ENCODE measurements around the gene BRD7.

GRCh38 chr16:50272111-50272571, 96.6 kb downstream of the BRD7 start:
- TF ChIP-seq POLR2AphosphoS5 (IDR thresholded peaks at IDR 0.05; ENCODE audit: low read length) (no peak), BHLHE40 (IDR thresholded peaks at IDR 0.05; ENCODE audit: borderline replicate concordance in 1 of 2, low read depth in 2 of 2, low read length in 1 of 2) (no peak), ETV6 (conservative IDR thresholded peaks at IDR 0.05 in 1 of 2, IDR thresholded peaks at IDR 0.05 in 1 of 2; ENCODE audit: borderline replicate concordance in 1 of 2, low read depth in 1 of 2) (no peak)
- TF ChIP-seq, protein P1, sequence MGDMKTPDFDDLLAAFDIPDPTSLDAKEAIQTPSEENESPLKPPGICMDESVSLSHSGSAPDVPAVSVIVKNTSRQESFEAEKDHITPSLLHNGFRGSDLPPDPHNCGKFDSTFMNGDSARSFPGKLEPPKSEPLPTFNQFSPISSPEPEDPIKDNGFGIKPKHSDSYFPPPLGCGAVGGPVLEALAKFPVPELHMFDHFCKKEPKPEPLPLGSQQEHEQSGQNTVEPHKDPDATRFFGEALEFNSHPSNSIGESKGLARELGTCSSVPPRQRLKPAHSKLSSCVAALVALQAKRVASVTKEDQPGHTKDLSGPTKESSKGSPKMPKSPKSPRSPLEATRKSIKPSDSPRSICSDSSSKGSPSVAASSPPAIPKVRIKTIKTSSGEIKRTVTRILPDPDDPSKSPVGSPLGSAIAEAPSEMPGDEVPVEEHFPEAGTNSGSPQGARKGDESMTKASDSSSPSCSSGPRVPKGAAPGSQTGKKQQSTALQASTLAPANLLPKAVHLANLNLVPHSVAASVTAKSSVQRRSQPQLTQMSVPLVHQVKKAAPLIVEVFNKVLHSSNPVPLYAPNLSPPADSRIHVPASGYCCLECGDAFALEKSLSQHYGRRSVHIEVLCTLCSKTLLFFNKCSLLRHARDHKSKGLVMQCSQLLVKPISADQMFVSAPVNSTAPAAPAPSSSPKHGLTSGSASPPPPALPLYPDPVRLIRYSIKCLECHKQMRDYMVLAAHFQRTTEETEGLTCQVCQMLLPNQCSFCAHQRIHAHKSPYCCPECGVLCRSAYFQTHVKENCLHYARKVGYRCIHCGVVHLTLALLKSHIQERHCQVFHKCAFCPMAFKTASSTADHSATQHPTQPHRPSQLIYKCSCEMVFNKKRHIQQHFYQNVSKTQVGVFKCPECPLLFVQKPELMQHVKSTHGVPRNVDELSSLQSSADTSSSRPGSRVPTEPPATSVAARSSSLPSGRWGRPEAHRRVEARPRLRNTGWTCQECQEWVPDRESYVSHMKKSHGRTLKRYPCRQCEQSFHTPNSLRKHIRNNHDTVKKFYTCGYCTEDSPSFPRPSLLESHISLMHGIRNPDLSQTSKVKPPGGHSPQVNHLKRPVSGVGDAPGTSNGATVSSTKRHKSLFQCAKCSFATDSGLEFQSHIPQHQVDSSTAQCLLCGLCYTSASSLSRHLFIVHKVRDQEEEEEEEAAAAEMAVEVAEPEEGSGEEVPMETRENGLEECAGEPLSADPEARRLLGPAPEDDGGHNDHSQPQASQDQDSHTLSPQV (IDR thresholded peaks at IDR 0.05): no peak
- TF ChIP-seq, protein P2, sequence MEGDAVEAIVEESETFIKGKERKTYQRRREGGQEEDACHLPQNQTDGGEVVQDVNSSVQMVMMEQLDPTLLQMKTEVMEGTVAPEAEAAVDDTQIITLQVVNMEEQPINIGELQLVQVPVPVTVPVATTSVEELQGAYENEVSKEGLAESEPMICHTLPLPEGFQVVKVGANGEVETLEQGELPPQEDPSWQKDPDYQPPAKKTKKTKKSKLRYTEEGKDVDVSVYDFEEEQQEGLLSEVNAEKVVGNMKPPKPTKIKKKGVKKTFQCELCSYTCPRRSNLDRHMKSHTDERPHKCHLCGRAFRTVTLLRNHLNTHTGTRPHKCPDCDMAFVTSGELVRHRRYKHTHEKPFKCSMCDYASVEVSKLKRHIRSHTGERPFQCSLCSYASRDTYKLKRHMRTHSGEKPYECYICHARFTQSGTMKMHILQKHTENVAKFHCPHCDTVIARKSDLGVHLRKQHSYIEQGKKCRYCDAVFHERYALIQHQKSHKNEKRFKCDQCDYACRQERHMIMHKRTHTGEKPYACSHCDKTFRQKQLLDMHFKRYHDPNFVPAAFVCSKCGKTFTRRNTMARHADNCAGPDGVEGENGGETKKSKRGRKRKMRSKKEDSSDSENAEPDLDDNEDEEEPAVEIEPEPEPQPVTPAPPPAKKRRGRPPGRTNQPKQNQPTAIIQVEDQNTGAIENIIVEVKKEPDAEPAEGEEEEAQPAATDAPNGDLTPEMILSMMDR (IDR thresholded peaks at IDR 0.05 in 2 of 3, conservative IDR thresholded peaks at IDR 0.05 in 1 of 3; ENCODE audit: control insufficient read depth in 2 of 3, extremely low read depth in 1 of 3, insufficient read depth in 1 of 3, low read depth in 3 of 3, low read length in 3 of 3): no peak

All from GM12878 (cell line).